H1 (cell line): ENCODE measurements around the gene KDM8. TPM values are rescaled to one million over a fixed set of nuclear protein-coding genes. Genes with fewer than 3 reads are reported as not detected.

Experiments used
- ATF3 ChIP-seq: IDR thresholded peaks from 2 replicates; pipeline ENCODE4 v1.6.1; 2011; ENCODE audit warnings: low read depth, mild to moderate bottlenecking, low read length; ENCODE audit not compliant: insufficient read depth
- GTF2F1 ChIP-seq: IDR thresholded peaks from 2 replicates; pipeline ENCODE4 v1.6.1; 2012; ENCODE audit warnings: low read depth, low read length, improper control_type of control experiment, borderline replicate concordance
- JUND ChIP-seq: IDR thresholded peaks from 2 replicates; pipeline ENCODE4 v1.6.1; 2011; ENCODE audit warnings: mild to moderate bottlenecking, improper control_type of control experiment, low read length
- MAFK ChIP-seq: IDR thresholded peaks from 2 replicates; pipeline ENCODE4 v1.6.1; 2012; ENCODE audit warnings: low read depth, mild to moderate bottlenecking, improper control_type of control experiment, low read length
- RXRA ChIP-seq: IDR thresholded peaks from 2 replicates; pipeline ENCODE4 v1.6.1; 2011; ENCODE audit warnings: low read depth, mild to moderate bottlenecking, low read length, moderate library complexity; ENCODE audit not compliant: insufficient read depth
- SIN3A ChIP-seq, 2 experiments: IDR thresholded peaks in 1 of 2; conservative IDR thresholded peaks in 1 of 2; 2 replicates each; pipeline ENCODE4 v1.6.1; 2011 to 2012; ENCODE audit warnings: low read length in 2 of 2, improper control_type of control experiment in 1 of 2, low read depth in 1 of 2, mild to moderate bottlenecking in 1 of 2
- SIRT6 ChIP-seq: IDR thresholded peaks from one replicate; pipeline ENCODE4 v1.7.1; 2012; ENCODE audit warnings: low read length, inconsistent platforms
- polyA plus RNA-seq, 7 experiments: library from polyadenylated mRNA; depleted of rRNA in 3 of 7; stranded (reverse) in 5 of 7; unstranded in 2 of 7; fragments of >200 nt in 5 of 7; fragments of 200-250 nt in 2 of 7; gene quantifications; 1 replicate in 5 of 7; 2 replicates in 1 of 7; 4 replicates in 1 of 7; pipeline versions ENCODE4 v1.2.1 to v1.2.3, GENCODE V29; 2011 to 2013; ENCODE audit warnings: missing spikeins in 2 of 7, mixed read lengths in 2 of 7
- total RNA-seq: library from RNA; stranded (reverse); fragmentation: NEBNext Ultra II Directional; extraction: Animal tissue kit (Norgen Biotek cat#: 25700); gene quantifications from 2 replicates; pipeline ENCODE4 v1.2.1, GENCODE V29; 2021

The KDM8 gene
- total and polyA plus RNA-seq, 2 of the 8 experiments (the other 6 are each of a cell fraction or from before 2014, with no cell fraction given), result 10.3 to 12.8 TPM

GRCh38 chr16:27223701-27224100 lies 20.4 kb downstream of the KDM8 start (continued):
- no peak for TF ChIP-seq SIN3A (conservative IDR thresholded peaks at IDR 0.05 in 1 of 2, IDR thresholded peaks at IDR 0.05 in 1 of 2; ENCODE audit: low read depth in 1 of 2, low read length in 2 of 2)
- TF ChIP-seq MAFK, result no peak
- TF ChIP-seq SIRT6, result no peak
- TF ChIP-seq ATF3, result no peak
- no peak for TF ChIP-seq GTF2F1
- no peak for TF ChIP-seq JUND
- no peak for TF ChIP-seq RXRA
